RWPE2 (cell line): ENCODE measurements around the gene OTOA.

ENCODE experiments used
- ATAC-seq: fragments of 200-7000 bp; cut with Tn5 transposase; 3 replicates; pipeline ENCODE4 v1.9.1; 2021; ENCODE audit warnings: low read depth
- DNase-seq: peaks from one replicate; pipeline ENCODE4 v3.0.0-alpha.2; 2020; ENCODE audit warnings: low spot score
- H3K27ac ChIP-seq: fragments of 450-650 bp; 2 replicates; pipeline ENCODE4 v1.5.1; 2017; ENCODE audit warnings: mild to moderate bottlenecking; ENCODE audit not compliant: poor library complexity, severe bottlenecking
- H3K27me3 ChIP-seq: fragments of 250-450 bp; sonication (Bioruptor Pico); 2 replicates; pipeline ENCODE4 v1.5.1; 2021; ENCODE audit warnings: mild to moderate bottlenecking, moderate library complexity; ENCODE audit not compliant: insufficient read depth, poor library complexity, severe bottlenecking
- H3K36me3 ChIP-seq: fragments of 250-450 bp; sonication (Bioruptor Pico); 2 replicates; pipeline ENCODE4 v1.5.1; 2020; ENCODE audit warnings: low read depth, mild to moderate bottlenecking, moderate library complexity
- H3K4me1 ChIP-seq: fragments of 250-450 bp; sonication (Bioruptor Pico); 2 replicates; pipeline ENCODE4 v1.5.1; 2021; ENCODE audit warnings: mild to moderate bottlenecking, moderate library complexity; ENCODE audit not compliant: insufficient read depth, poor library complexity, severe bottlenecking
- H3K4me3 ChIP-seq: fragments of 250-450 bp; sonication (Bioruptor Pico); 2 replicates; pipeline ENCODE4 v1.5.1; 2021; ENCODE audit warnings: mild to moderate bottlenecking, moderate library complexity; ENCODE audit not compliant: severe bottlenecking
- H3K9me3 ChIP-seq: fragments of 250-450 bp; sonication (Bioruptor Pico); 2 replicates; pipeline ENCODE4 v1.5.1; 2021; ENCODE audit warnings: mild to moderate bottlenecking, moderate library complexity; ENCODE audit not compliant: severe bottlenecking
- CTCF ChIP-seq: fragments of 450-650 bp; IDR thresholded peaks from one replicate; pipeline ENCODE4 v1.5.1; 2017; ENCODE audit warnings: mild to moderate bottlenecking, moderate library complexity; ENCODE audit not compliant: poor library complexity, severe bottlenecking

The OTOA gene

DNA sequence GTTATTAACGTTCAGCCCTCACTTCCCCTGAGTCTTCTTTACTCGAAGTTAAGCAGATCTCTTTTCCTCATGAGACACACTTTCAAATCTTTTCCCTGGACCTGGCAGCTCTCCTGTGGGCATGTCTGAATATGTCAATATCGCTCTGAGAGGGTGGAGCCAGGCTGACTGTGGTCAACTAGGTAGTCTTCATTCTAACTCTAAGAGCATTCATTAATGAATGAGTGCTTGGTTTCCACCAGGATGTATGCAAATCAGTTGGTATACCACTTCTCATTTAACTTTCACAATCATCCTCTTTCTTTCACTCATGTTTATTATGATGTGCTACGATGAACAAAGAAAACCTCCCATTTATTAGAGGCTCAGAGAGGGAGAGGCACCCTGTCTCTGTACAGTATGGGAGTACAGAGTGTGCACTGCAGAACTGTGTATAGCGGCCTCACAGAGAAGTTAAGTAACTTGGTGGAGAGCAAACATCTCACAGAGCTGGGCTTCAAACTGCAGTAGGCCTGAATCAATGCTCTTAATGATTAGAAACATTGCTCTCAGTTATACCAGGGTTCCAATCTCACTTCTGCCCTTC lies 39.9 kb downstream of the OTOA start:
- no peak for TF ChIP-seq CTCF
- no peak overlapping the region for H3K27ac ChIP-seq
- H3K4me3 ChIP-seq: no peak overlapping the region
- DNase-seq (no peak), ATAC-seq (peak; percentile 56; the same call in 2 of the 3 replicates)
- H3K27me3 ChIP-seq: no peaks in the 10 kb centered on the region
- H3K9me3 ChIP-seq: no peaks in the 10 kb centered on the region
- no peaks in the 10 kb centered on the region for H3K36me3 ChIP-seq
- H3K4me1 ChIP-seq: no peaks in the 10 kb centered on the region

GRCh38 chr16:21704266-21704665 lies 40.5 kb downstream of the OTOA start:
- TF ChIP-seq CTCF: no peak
- ATAC-seq (no peak), DNase-seq (no peak)
- H3K36me3 ChIP-seq: no peaks in the 10 kb centered on the region
- H3K4me3 ChIP-seq: no peak overlapping the region
- no peaks in the 10 kb centered on the region for H3K4me1 ChIP-seq
- no peaks in the 10 kb centered on the region for H3K9me3 ChIP-seq
- no peaks in the 10 kb centered on the region for H3K27me3 ChIP-seq
- H3K27ac ChIP-seq: no peak overlapping the region

GRCh38 chr16:21704733-21705132 lies 41.0 kb downstream of the OTOA start:
- no peaks in the 10 kb centered on the region for H3K9me3 ChIP-seq
- no peak overlapping the region for H3K27ac ChIP-seq
- H3K27me3 ChIP-seq: no peaks in the 10 kb centered on the region
- no peak for TF ChIP-seq CTCF
- no peak overlapping the region for H3K4me3 ChIP-seq
- H3K36me3 ChIP-seq: no peaks in the 10 kb centered on the region
- DNase-seq (no peak), ATAC-seq (no peak)
- H3K4me1 ChIP-seq: no peaks in the 10 kb centered on the region

DNA sequence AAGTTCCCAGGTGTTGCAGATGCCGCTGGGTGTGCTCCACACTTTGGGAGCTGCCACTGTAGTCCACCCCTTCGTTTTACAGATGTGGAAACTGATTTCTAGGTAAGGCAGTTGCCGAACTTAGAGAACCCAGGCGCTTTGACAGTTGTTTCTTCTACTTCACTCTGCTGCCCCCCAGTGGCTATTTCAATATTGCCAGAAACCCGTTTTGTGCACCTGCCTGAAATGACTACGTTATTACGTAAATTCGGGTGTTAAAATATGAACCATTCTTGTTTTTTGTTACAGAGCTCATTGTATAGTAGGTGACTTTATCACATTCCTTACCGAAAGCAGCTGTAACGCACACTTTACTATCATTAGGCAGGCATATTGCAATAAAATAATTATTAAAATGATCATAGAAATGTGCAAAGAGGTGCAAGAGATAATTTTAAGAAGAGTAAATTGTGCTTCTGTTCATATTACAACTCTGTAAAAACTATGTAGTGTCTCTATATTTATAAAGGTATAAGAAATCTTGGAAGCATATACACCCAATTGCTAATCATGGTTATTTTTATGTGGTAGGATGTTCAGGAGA lies 44.9 kb downstream of the OTOA start:
- ATAC-seq: peak; percentile 53; the same call in 2 of the 3 replicates
- Histone ChIP-seq H3K9me3 (no peaks in the 10 kb centered on the region), H3K4me3 (no peak overlapping the region), H3K36me3 (no peaks in the 10 kb centered on the region), H3K4me1 (no peaks in the 10 kb centered on the region), H3K27me3 (no peaks in the 10 kb centered on the region), H3K27ac (no peak overlapping the region)
- DNase-seq: no peak
- TF ChIP-seq CTCF: peak; percentile 91

- Histone ChIP-seq H3K4me1 (no peaks in the 10 kb centered on the region), H3K27ac (no peak overlapping the region), H3K27me3 (no peaks in the 10 kb centered on the region), H3K36me3 (no peaks in the 10 kb centered on the region), H3K9me3 (no peaks in the 10 kb centered on the region), H3K4me3 (no peak overlapping the region)
- DNase-seq: no peak
- TF ChIP-seq CTCF: no peak
- no peak for ATAC-seq
Observed at GRCh38 chr16:21710938-21711337, 47.2 kb downstream of the OTOA start.
